IMR-90 (cell line): ENCODE measurements around the gene DPAGT1. TPM values are rescaled to one million over a fixed set of nuclear protein-coding genes. Genes with fewer than 3 reads are reported as not detected.

ENCODE experiments used
- ATAC-seq: fragments of 200-7000 bp; cut with Tn5 transposase; 2 replicates; pipeline ENCODE4 v1.9.1; 2020; ENCODE audit warnings: low read depth, mild to moderate bottlenecking, moderate library complexity
- BruUV-seq: library from RNA; stranded (reverse); fragments of 400-500 nt; replicated peaks from 2 replicates; lab custom pipeline; 2021; lab: Mats Ljungman, UMichigan
- CTCF ChIA-PET: fragments of 300-600 bp; formaldehyde crosslinking; extraction: SDS; loops from one replicate; lab custom pipeline; 2021; ENCODE audit warnings: antibody characterized with exemption; lab: Yijun Ruan, JAX
- POLR2A ChIA-PET: fragments of 300-600 bp; sonication (Branson Sonifier 250); formaldehyde crosslinking; loops from one replicate; lab custom pipeline; 2022; ENCODE audit warnings: antibody characterized with exemption; ENCODE audit not compliant: unreplicated experiment; lab: Charles Lee
- DNase-seq: peaks from one replicate; pipeline ENCODE4 v3.0.0; 2013
- H2AFZ ChIP-seq: replicated peaks from 2 replicates; pipeline ENCODE3; 2013; ENCODE audit warnings: low read length, mild to moderate bottlenecking; ENCODE audit not compliant: poor library complexity
- H2AK5ac ChIP-seq: 2 replicates; pipeline ENCODE4 v1.6.1; 2013; ENCODE audit warnings: low read depth, low read length, inconsistent platforms
- H2AK9ac ChIP-seq: replicated peaks from 2 replicates; pipeline ENCODE3; 2013; ENCODE audit warnings: mild to moderate bottlenecking, low read depth, low read length, moderate library complexity; ENCODE audit not compliant: poor library complexity
- H2BK120ac ChIP-seq: 2 replicates; pipeline ENCODE4 v1.6.1; 2013; ENCODE audit warnings: low read depth, low read length, inconsistent platforms
- H2BK15ac ChIP-seq: 3 replicates; pipeline ENCODE4 v1.6.1; 2013; ENCODE audit warnings: low read depth, low read length, inconsistent platforms
- H2BK20ac ChIP-seq: 2 replicates; pipeline ENCODE4 v1.6.1; 2013; ENCODE audit warnings: low read depth, mild to moderate bottlenecking, inconsistent platforms, low read length, moderate library complexity
- H2BK5ac ChIP-seq: 2 replicates; pipeline ENCODE4 v1.6.1; 2013; ENCODE audit warnings: mild to moderate bottlenecking, low read depth, low read length, inconsistent platforms; ENCODE audit not compliant: poor library complexity, severe bottlenecking
- H3K14ac ChIP-seq: replicated peaks from 2 replicates; pipeline ENCODE4 v1.6.1; 2013; ENCODE audit warnings: low read depth, low read length, inconsistent platforms
- H3K18ac ChIP-seq: 2 replicates; pipeline ENCODE4 v1.6.1; 2013; ENCODE audit warnings: low read depth, low read length, control low read depth
- H3K23ac ChIP-seq: 2 replicates; pipeline ENCODE4 v1.6.1; 2013; ENCODE audit warnings: low read depth, low read length, inconsistent platforms
- H3K27ac ChIP-seq: 2 replicates; pipeline ENCODE4 v1.5.1; 2013; ENCODE audit warnings: mild to moderate bottlenecking, control low read depth, low read length; ENCODE audit not compliant: insufficient read depth
- H3K27me3 ChIP-seq: 2 replicates; pipeline ENCODE4 v1.6.1; 2013; ENCODE audit warnings: low read length; ENCODE audit not compliant: control insufficient read depth, insufficient read depth
- H3K36me3 ChIP-seq: 2 replicates; pipeline ENCODE4 v1.6.1; 2013; ENCODE audit warnings: low read length, mixed read lengths; ENCODE audit not compliant: control insufficient read depth, insufficient read depth
- H3K4ac ChIP-seq: 2 replicates; pipeline ENCODE4 v1.6.1; 2013; ENCODE audit warnings: low read depth, low read length, inconsistent platforms
- H3K4me1 ChIP-seq: 2 replicates; pipeline ENCODE4 v1.6.1; 2013; ENCODE audit warnings: low read length, mixed read lengths; ENCODE audit not compliant: control insufficient read depth, insufficient read depth
- H3K4me2 ChIP-seq: 2 replicates; pipeline ENCODE4 v1.6.1; 2013; ENCODE audit warnings: low read depth, mild to moderate bottlenecking, control low read depth, low read length, moderate library complexity
- H3K4me3 ChIP-seq: 2 replicates; pipeline ENCODE4 v1.5.1; 2013; ENCODE audit warnings: low read depth, mild to moderate bottlenecking, control low read depth, low read length, moderate library complexity; ENCODE audit not compliant: insufficient read depth
- H3K56ac ChIP-seq: 2 replicates; pipeline ENCODE4 v1.6.1; 2013; ENCODE audit warnings: low read length, inconsistent platforms; ENCODE audit not compliant: insufficient read depth; ENCODE audit errors: extremely low read depth
- H3K79me1 ChIP-seq, 2 experiments: 2 replicates each; pipeline ENCODE4 v1.6.1; 2013; ENCODE audit warnings: low read length in 2 of 2, inconsistent platforms in 1 of 2, low read depth in 1 of 2
- H3K9ac ChIP-seq: 2 replicates; pipeline ENCODE4 v1.6.1; 2013; ENCODE audit warnings: low read depth, low read length, control low read depth
- H3K9me1 ChIP-seq: 2 replicates; pipeline ENCODE4 v1.6.1; 2013; ENCODE audit warnings: low read length, inconsistent platforms; ENCODE audit not compliant: insufficient read depth
- H3K9me3 ChIP-seq: 2 replicates; pipeline ENCODE4 v1.6.1; 2013; ENCODE audit warnings: low read length; ENCODE audit not compliant: control insufficient read depth, insufficient read depth
- H4K20me1 ChIP-seq: 2 replicates; pipeline ENCODE4 v1.6.1; 2013; ENCODE audit warnings: low read length, inconsistent platforms; ENCODE audit not compliant: insufficient read depth
- H4K5ac ChIP-seq: 2 replicates; pipeline ENCODE4 v1.6.1; 2013; ENCODE audit warnings: mild to moderate bottlenecking, low read depth, low read length, control low read depth
- H4K8ac ChIP-seq, 2 experiments: 2 replicates each; pipeline ENCODE4 v1.6.1; 2013; ENCODE audit warnings: low read depth in 2 of 2, low read length in 2 of 2, control low read depth in 1 of 2, inconsistent platforms in 1 of 2
- H4K91ac ChIP-seq: 2 replicates; pipeline ENCODE4 v1.6.1; 2013; ENCODE audit warnings: low read depth, low read length, inconsistent platforms; ENCODE audit not compliant: insufficient read depth
- BHLHE40 ChIP-seq: fragments of 150-350 bp; IDR thresholded peaks from 2 replicates; pipeline ENCODE4 v1.6.1; 2016; ENCODE audit warnings: mild to moderate bottlenecking, low read depth, low read length
- CEBPB ChIP-seq: IDR thresholded peaks from 2 replicates; pipeline ENCODE4 v1.6.1; 2012; ENCODE audit warnings: low read depth, low read length, improper control_type of control experiment
- CHD1 ChIP-seq: IDR thresholded peaks from 2 replicates; pipeline ENCODE4 v1.6.1; 2012; ENCODE audit warnings: low read depth, low read length, improper control_type of control experiment
- FOS ChIP-seq: fragments of 150-350 bp; IDR thresholded peaks from 2 replicates; pipeline ENCODE4 v1.6.1; 2016; ENCODE audit warnings: low read depth, low read length
- MAFK ChIP-seq: IDR thresholded peaks from 2 replicates; pipeline ENCODE4 v1.6.1; 2012; ENCODE audit warnings: low read depth, low read length, improper control_type of control experiment
- MAZ ChIP-seq: IDR thresholded peaks from 2 replicates; pipeline ENCODE4 v1.6.1; 2012; ENCODE audit warnings: low read depth, mild to moderate bottlenecking, low read length, improper control_type of control experiment, moderate library complexity, borderline replicate concordance
- MXI1 ChIP-seq: IDR thresholded peaks from 2 replicates; pipeline ENCODE4 v1.6.1; 2012; ENCODE audit warnings: low read depth, mild to moderate bottlenecking, low read length, moderate library complexity, borderline replicate concordance
- NFE2L2 ChIP-seq: fragments of 150-350 bp; IDR thresholded peaks from 2 replicates; pipeline ENCODE4 v1.6.1; 2016; ENCODE audit warnings: low read depth, mild to moderate bottlenecking, low read length
- POLR2A ChIP-seq: IDR thresholded peaks from 2 replicates; pipeline ENCODE4 v1.6.1; 2012; ENCODE audit warnings: mild to moderate bottlenecking, low read depth, low read length
- RAD21 ChIP-seq: IDR thresholded peaks from 2 replicates; pipeline ENCODE4 v1.6.1; 2012; ENCODE audit warnings: low read length, improper control_type of control experiment
- RCOR1 ChIP-seq: IDR thresholded peaks from 2 replicates; pipeline ENCODE4 v1.6.1; 2012; ENCODE audit warnings: mild to moderate bottlenecking, low read length, improper control_type of control experiment; ENCODE audit not compliant: insufficient replicate concordance
- RFX5 ChIP-seq: IDR thresholded peaks from 2 replicates; pipeline ENCODE4 v1.8.0; 2012; ENCODE audit warnings: low read depth, mild to moderate bottlenecking, low read length, moderate library complexity
- SMC3 ChIP-seq: fragments of 150-350 bp; IDR thresholded peaks from 2 replicates; pipeline ENCODE4 v1.6.1; 2016; ENCODE audit warnings: low read depth, mild to moderate bottlenecking, antibody characterized with exemption, low read length, moderate library complexity
- WGBS, 2 experiments: methylation state at CpG; one replicate each; pipeline versions ENCODE4 v1.1.5 to v1.1.7; 2013; ENCODE audit warnings: missing lambda C conversion rate in 2 of 2; ENCODE audit not compliant: insufficient read length in 1 of 2; ENCODE audit errors: extremely low coverage in 2 of 2; 5-methylcytosine and 5-hydroxymethylcytosine counted together
- dilution Hi-C: fragments of 300-500 bp; cut with HindIII; formaldehyde crosslinking; loops from one replicate; pipeline ENCODE4 v1.14.3; 2018; ENCODE audit warnings: low sequenced_read_pairs; ENCODE audit not compliant: unreplicated experiment
- in situ Hi-C: fragments of 300-500 bp; cut with MboI; formaldehyde crosslinking; loops from 3 replicates; pipeline ENCODE4 v1.14.3; 2019; ENCODE audit warnings: low sequenced_read_pairs, inconsistent platforms, mixed read lengths
- intact Hi-C: fragments of 100-400 bp; cut with micrococcal nuclease; formaldehyde crosslinking; loops from 2 replicates; pipeline ENCODE4 v1.10.0; 2022
- polyA plus RNA-seq, 3 experiments: library from polyadenylated mRNA; depleted of rRNA; stranded (reverse); fragments of >200 nt; gene quantifications; 2 replicates each; pipeline ENCODE4 v1.2.3, GENCODE V29; 2012; ENCODE audit warnings: low replicate concordance in 1 of 3
- total RNA-seq: library from RNA; depleted of rRNA; stranded (reverse); fragments of >200 nt; gene quantifications from 2 replicates; pipeline ENCODE4 v1.2.3, GENCODE V29; 2012
- TF ChIP-seq, protein P1 (sequence below): fragments of 150-350 bp; IDR thresholded peaks from 2 replicates; pipeline ENCODE4 v1.6.1; 2017; ENCODE audit warnings: mild to moderate bottlenecking, antibody characterized with exemption, low read length, low read depth
- TF ChIP-seq, protein P2 (sequence below): conservative IDR thresholded peaks from 2 replicates; pipeline ENCODE4 v1.5.1; 2012; ENCODE audit warnings: mild to moderate bottlenecking, low read depth, low read length, improper control_type of control experiment
- TF ChIP-seq, protein P3 (sequence below): fragments of 150-350 bp; IDR thresholded peaks from 2 replicates; pipeline ENCODE4 v1.6.1; 2016; ENCODE audit warnings: low read depth, mild to moderate bottlenecking, low read length, moderate library complexity, borderline replicate concordance

The DPAGT1 gene
- total and polyA plus RNA-seq, 2 of the 4 experiments (the other 2 are of a cell fraction): 15.2 to 53.4 TPM

DNA sequence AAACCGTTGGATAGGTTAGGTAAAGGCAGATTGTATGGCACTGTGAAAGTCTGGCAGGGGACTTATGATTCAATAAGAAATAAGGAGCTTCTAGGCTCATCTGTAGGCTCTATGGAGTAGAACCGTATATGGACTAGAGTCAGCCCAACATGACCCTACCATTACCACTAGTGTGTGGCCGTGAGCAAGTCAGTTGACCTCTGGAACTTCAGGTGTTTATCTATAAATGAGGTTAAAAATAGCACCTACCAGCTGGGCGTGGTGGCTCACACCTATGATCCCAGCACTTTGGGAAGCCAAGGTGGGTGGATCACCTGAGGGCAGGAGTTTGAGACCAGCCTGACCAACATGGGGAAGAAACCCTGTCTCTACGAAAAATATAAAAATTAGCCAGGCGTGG lies 24.2 kb upstream of the DPAGT1 start:
- H3K4me2 ChIP-seq: no peak overlapping the region
- TF ChIP-seq CHD1: no peak
- no peak for TF ChIP-seq CEBPB
- TF ChIP-seq, protein P1, sequence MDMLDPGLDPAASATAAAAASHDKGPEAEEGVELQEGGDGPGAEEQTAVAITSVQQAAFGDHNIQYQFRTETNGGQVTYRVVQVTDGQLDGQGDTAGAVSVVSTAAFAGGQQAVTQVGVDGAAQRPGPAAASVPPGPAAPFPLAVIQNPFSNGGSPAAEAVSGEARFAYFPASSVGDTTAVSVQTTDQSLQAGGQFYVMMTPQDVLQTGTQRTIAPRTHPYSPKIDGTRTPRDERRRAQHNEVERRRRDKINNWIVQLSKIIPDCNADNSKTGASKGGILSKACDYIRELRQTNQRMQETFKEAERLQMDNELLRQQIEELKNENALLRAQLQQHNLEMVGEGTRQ: no peak
- TF ChIP-seq BHLHE40: no peak
- TF ChIP-seq, protein P2, sequence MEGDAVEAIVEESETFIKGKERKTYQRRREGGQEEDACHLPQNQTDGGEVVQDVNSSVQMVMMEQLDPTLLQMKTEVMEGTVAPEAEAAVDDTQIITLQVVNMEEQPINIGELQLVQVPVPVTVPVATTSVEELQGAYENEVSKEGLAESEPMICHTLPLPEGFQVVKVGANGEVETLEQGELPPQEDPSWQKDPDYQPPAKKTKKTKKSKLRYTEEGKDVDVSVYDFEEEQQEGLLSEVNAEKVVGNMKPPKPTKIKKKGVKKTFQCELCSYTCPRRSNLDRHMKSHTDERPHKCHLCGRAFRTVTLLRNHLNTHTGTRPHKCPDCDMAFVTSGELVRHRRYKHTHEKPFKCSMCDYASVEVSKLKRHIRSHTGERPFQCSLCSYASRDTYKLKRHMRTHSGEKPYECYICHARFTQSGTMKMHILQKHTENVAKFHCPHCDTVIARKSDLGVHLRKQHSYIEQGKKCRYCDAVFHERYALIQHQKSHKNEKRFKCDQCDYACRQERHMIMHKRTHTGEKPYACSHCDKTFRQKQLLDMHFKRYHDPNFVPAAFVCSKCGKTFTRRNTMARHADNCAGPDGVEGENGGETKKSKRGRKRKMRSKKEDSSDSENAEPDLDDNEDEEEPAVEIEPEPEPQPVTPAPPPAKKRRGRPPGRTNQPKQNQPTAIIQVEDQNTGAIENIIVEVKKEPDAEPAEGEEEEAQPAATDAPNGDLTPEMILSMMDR: no peak
- TF ChIP-seq FOS: no peak
- TF ChIP-seq RFX5: no peak
- no peak for TF ChIP-seq POLR2A
- no peak for TF ChIP-seq RCOR1
- TF ChIP-seq NFE2L2: no peak
- no peak for TF ChIP-seq SMC3
- TF ChIP-seq MXI1: no peak
- TF ChIP-seq, protein P3, sequence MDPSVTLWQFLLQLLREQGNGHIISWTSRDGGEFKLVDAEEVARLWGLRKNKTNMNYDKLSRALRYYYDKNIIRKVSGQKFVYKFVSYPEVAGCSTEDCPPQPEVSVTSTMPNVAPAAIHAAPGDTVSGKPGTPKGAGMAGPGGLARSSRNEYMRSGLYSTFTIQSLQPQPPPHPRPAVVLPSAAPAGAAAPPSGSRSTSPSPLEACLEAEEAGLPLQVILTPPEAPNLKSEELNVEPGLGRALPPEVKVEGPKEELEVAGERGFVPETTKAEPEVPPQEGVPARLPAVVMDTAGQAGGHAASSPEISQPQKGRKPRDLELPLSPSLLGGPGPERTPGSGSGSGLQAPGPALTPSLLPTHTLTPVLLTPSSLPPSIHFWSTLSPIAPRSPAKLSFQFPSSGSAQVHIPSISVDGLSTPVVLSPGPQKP: no peak
- no peak for TF ChIP-seq MAFK
- no peak for TF ChIP-seq MAZ
- no peak for TF ChIP-seq RAD21
- in situ Hi-C loops: no loop called here
- H4K91ac ChIP-seq: no peak overlapping the region
- DNase-seq (no peak), ATAC-seq (no peak)
- peaks cover 15 to 49% of the 10 kb centered on the region in 2 experiments for H3K79me1 ChIP-seq
- H3K4ac ChIP-seq: no peak overlapping the region
- peaks cover 16% of the 10 kb centered on the region for H3K36me3 ChIP-seq
- H3K9me3 ChIP-seq: no peaks in the 10 kb centered on the region
- ChIA-PET POLR2A (interaction anchor here (0.7 kb wide), 1 partner anchor 43 kb away, joined by 3 read pairs; no protein-coding TSS in a partner anchor), CTCF (interaction anchor here (1.1 kb wide), 1 partner anchor 19 kb away, joined by 3 read pairs; no protein-coding TSS in a partner anchor)
- H3K9ac ChIP-seq: no peak overlapping the region
- no peak overlapping the region for H2BK5ac ChIP-seq
- H3K14ac ChIP-seq: no peak overlapping the region
- no peak overlapping the region for H3K4me3 ChIP-seq
- peaks cover 6% of the 10 kb centered on the region for H3K9me1 ChIP-seq
- H3K56ac ChIP-seq: no peak overlapping the region
- H2BK120ac ChIP-seq: no peak overlapping the region
- no peak overlapping the region for H4K8ac ChIP-seq
- H2AK9ac ChIP-seq: no peak overlapping the region
- BruUV-seq: no TSS peak
- dilution Hi-C loops: no loop called here
- no peak overlapping the region for H2BK15ac ChIP-seq
- H2AFZ ChIP-seq: no peak overlapping the region
- peaks cover 3% of the 10 kb centered on the region for H3K4me1 ChIP-seq
- H3K18ac ChIP-seq: no peak overlapping the region
- H4K5ac ChIP-seq: no peak overlapping the region
- H3K23ac ChIP-seq: no peak overlapping the region
- WGBS, 2 experiments: no CpG with 5 or more reads among the region's 6 CpGs
- H2AK5ac ChIP-seq: no peak overlapping the region
- H3K27me3 ChIP-seq: no peaks in the 10 kb centered on the region
- no peaks in the 10 kb centered on the region; the same call in 1 of the 2 replicates for H4K20me1 ChIP-seq
- no peak overlapping the region for H3K27ac ChIP-seq
- H2BK20ac ChIP-seq: no peak overlapping the region
- intact Hi-C loops: no loop called here
